ENCODE results near the gene MRPL38.

MRPL38 gene

GRCh38 chr17:75904749-75905521 lies at the start of gene MRPL38:
MRPL38 (minus strand) TSS chr17:75904884; CDS start chr17:75904875, 9 bp downstream.
- DNase-seq (ENCODE audit: low read depth), result peak; percentile 76
- TF ChIP-seq CTCF (IDR thresholded peaks at IDR 0.05; ENCODE audit: control insufficient read depth, extremely low read depth, insufficient read depth), result peak; percentile 86
- peak within 1 kb of the TSS; percentile 93 for H3K4me3 ChIP-seq (ENCODE audit: low read depth, low read length)

- no peak overlapping the region for H3K4me3 ChIP-seq (ENCODE audit: low read depth, low read length)
- no peak for TF ChIP-seq CTCF (IDR thresholded peaks at IDR 0.05; ENCODE audit: control insufficient read depth, extremely low read depth, insufficient read depth)
- no peak for DNase-seq (ENCODE audit: low read depth)
Measured at GRCh38 chr17:75950855-75951554, 46.3 kb upstream of the MRPL38 start.

- no peak for TF ChIP-seq CTCF (IDR thresholded peaks at IDR 0.05; ENCODE audit: control insufficient read depth, extremely low read depth, insufficient read depth)
- H3K4me3 ChIP-seq (ENCODE audit: low read depth, low read length), result no peak overlapping the region
- DNase-seq (ENCODE audit: low read depth), result no peak
Measured at GRCh38 chr17:75950421-75950820, 45.7 kb upstream of the MRPL38 start.

- TF ChIP-seq CTCF (IDR thresholded peaks at IDR 0.05; ENCODE audit: control insufficient read depth, extremely low read depth, insufficient read depth), result no peak
- H3K4me3 ChIP-seq (ENCODE audit: low read depth, low read length), result no peak overlapping the region
- DNase-seq (ENCODE audit: low read depth), result no peak
Measured at GRCh38 chr17:75945211-75945610, 40.5 kb upstream of the MRPL38 start.

GRCh38 chr17:75943491-75943890 lies 38.8 kb upstream of the MRPL38 start:
- no peak for DNase-seq (ENCODE audit: low read depth)
- no peak for TF ChIP-seq CTCF (IDR thresholded peaks at IDR 0.05; ENCODE audit: control insufficient read depth, extremely low read depth, insufficient read depth)
- no peak overlapping the region for H3K4me3 ChIP-seq (ENCODE audit: low read depth, low read length)

GRCh38 chr17:75942473-75942872 lies 37.8 kb upstream of the MRPL38 start:
- TF ChIP-seq CTCF (IDR thresholded peaks at IDR 0.05; ENCODE audit: control insufficient read depth, extremely low read depth, insufficient read depth), result no peak
- no peak overlapping the region for H3K4me3 ChIP-seq (ENCODE audit: low read depth, low read length)
- DNase-seq (ENCODE audit: low read depth), result no peak
